GM19395 (cell line): ENCODE data around the gene LKAAEAR1.

ENCODE experiments used
- ATAC-seq: cut with Tn5 transposase; IDR thresholded peaks from one replicate; pipeline ENCODE4 v1.9.1; 2021; ENCODE audit warnings: mild to moderate bottlenecking, moderate library complexity; ENCODE audit not compliant: unreplicated experiment

The LKAAEAR1 gene

DNA sequence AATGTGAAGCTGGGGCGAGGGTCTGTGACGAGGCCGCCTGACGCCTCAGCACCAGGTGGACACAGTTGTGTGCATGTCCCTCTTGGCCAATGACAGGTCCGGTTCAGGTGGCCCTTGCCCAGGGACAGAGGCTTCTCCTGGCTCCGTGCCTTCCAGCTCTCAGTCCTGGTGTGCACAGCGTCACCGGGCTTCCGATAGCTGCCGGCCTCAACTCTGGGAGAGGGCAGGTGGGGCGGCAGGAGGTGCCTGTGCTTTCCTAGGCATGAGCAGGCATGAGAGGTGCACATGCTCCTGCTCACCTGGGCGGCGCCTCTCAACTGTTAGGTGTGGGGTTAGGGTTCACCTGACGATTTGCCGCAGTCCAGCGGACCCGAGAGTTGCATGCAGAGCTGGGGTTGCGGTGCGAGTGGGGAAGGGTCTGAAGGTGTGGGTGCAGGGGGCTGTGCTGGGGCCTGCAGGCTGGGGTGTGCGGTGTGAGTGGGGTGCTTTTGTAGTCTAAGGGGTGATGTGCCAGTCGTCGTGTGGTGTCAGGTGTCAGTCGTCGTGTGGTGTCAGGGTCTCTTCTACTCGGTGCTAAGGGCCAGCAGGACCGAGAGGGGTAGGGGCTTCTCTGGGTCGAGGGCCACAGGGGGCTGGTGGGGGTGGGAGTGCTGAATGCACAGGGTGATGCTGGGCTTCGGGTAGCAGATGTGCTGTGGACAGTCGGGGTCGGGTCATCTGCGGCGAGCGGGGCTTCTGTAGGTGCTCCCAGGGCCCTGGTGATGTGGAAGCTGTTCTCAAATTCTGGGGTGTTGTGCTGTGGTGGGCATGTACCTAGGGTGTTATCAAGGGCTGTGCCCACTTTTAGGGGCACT lies 31.0 kb downstream of the LKAAEAR1 start:
- ATAC-seq = no peak

GRCh38 chr20:64052326-64052722 lies 31.9 kb downstream of the LKAAEAR1 start:
- no peak for ATAC-seq

DNA sequence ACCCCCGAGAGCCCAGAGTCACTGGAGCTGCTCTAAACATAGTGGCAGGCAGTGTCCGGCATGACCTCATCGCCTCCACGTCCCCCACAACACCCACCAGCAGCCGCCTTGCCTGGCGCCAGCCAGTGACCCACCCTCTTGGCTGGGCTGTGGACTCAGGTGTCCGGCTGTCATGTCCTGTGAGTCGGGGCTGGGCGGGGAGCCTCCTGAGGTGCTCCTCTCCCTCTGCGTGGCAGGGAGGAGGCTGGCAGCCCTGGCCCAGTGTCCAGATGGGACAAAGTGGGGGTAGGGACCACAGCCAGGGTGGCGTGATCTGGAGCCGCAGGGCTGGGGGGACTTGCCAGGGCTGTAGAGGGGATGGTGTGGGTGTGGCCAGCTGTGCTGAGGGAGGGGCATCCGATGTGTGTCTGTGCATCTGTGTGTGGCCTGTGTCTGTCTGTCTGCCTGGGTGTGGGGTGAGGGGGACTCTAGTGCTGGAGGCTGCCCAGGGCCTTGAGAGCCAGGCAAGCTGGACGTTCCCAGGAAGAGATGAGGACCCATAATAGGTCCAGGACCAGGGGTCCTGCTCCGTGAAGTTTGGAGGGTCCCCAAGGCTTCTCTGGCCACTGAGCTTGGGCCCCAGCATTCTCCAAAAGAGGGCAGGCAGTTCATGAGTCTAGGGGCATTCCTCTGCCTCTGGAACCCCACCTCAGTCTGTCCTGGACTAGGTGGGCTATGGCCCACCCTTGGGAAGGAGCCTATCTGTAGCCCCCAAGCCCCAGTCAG lies 32.5 kb downstream of the LKAAEAR1 start:
- no peak for ATAC-seq

GRCh38 chr20:64051033-64051452 lies 33.2 kb downstream of the LKAAEAR1 start:
- no peak for ATAC-seq

GRCh38 chr20:64050261-64051032 lies 33.8 kb downstream of the LKAAEAR1 start:
- ATAC-seq = no peak

GRCh38 chr20:64049878-64050260 lies 34.3 kb downstream of the LKAAEAR1 start:
- ATAC-seq = no peak

DNA sequence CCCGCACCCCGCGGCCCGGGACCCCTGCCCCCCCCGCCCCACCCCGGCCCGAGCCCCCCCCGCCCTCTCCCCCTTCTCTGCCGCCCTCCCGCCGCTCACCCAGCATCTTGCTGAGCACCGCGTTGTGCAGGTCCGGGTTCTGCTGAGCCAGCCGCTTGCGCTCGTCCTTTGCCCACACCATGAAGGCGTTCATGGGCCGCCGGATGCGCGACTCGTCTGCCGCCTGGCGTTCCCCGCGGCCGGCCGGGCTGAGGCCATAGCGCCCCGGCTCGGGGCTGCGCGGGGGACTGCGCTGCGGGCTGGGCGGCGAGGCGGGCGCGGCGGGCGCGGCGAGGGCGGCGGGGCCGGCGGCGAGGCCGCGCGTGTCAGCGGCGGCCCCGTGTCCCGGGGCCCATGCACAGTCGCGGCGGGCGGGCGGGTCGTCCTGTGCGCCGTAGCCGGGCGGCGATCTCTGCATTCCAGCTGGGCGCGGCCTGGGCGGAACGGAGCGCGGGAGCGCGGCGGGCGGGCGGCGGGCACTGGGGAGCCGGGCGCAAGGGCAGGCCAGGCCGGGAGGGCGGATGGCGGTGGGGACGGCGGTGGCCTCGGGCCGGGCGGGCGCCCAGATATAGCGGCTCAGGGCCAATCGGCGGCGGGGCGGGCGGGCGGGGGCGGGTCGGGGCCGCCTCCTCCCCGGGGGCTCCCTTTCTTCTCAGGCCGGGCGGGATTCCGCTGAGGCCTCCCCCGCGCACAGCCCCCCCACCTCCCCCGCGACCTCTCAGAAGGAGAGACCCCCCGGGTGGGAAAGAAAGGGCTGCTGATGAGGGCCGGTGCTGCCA lies 34.9 kb downstream of the LKAAEAR1 start, which contains the start of gene SOX18:
TSS of gene SOX18 (minus strand) at position 580 of the 818 bp plus-strand sequence. CDS start at position 457, 123 bp downstream.
- no peak for ATAC-seq

GRCh38 chr20:64048402-64049044 lies 35.7 kb downstream of the LKAAEAR1 start:
- ATAC-seq = no peak

- no peak for ATAC-seq
These were observed 36.2 kb downstream of the LKAAEAR1 start for GRCh38 chr20:64047968-64048401.

GRCh38 chr20:64047046-64047389 lies 37.2 kb downstream of the LKAAEAR1 start:
- ATAC-seq = no peak

GRCh38 chr20:64045346-64046011 lies 38.7 kb downstream of the LKAAEAR1 start:
- ATAC-seq = no peak

GRCh38 chr20:64044484-64045247 lies 39.5 kb downstream of the LKAAEAR1 start:
- ATAC-seq = no peak

DNA sequence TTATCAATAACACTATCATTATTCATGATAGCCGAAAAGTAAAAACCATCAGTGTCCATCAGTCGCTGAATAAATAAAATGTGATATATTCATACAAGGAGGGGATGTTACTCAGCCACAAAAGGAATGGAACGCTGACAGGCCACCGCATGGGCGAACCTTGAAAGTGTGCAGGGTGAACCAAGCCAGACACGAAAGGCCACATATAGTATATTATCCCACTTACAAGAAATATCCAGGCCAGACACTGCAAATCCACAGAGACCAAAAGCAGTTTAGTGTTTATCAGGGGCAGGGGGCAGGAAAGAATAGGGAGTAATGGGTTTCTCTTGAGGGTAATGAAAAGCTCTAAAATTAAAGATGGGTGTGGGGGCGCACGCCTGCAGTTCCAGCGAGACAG lies 40.4 kb downstream of the LKAAEAR1 start:
- no peak for ATAC-seq

DNA sequence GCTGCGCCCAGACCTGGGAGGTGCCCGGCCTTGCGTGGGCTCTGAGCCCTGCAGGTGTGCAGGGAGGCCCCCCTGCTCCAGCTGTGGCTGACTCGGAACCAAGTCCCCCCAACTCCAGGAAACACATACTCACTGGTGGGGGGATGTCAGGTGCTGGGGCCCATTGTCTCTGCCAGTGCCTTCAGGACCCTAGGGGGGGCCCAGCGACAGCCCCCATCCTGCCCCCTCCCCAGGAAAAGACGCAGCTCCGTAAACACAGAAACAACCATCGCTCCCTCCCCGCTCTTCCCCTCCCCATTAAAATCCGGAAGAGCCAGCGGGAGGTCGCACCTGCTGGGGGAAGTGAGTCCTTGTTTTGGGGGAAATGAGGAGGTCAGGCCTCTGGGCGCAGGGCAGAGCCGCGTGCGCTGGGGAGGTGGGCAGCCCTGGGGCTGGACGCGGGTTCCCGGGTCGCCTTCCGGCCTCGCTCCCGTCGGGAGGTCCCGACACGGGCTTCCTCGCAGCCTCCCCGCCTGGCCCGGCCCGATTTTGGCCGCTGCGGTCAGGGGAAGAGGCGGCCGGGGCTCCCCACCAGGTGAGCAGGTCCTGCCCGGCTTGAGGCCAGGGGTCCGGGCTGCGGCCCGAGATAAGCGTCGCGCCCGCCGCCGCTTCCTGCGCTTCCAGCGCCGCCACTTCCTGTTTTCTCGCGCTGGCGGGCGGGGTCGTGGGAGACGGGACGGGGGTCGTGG lies 42.0 kb downstream of the LKAAEAR1 start:
- ATAC-seq = no peak

DNA sequence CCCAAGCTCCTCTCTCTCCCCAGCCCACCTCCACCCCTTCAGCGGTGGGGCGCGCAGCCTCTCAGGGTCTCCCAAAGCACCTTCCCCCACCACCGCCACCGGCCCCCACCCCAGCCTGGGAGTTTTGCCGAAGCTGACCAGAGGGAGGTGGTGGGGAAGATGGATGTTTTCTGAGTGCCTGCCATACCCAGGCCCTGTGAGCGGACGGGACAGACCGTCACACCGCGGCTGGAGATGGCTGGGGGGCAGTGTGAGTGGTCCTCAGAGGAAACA lies 42.5 kb downstream of the LKAAEAR1 start:
- no peak for ATAC-seq

- ATAC-seq = no peak
These were observed 43.0 kb downstream of the LKAAEAR1 start for GRCh38 chr20:64041040-64041780.

- no peak for ATAC-seq
These were observed 43.8 kb downstream of the LKAAEAR1 start for GRCh38 chr20:64040231-64041039.
